Measurements from ENCODE around the gene PDIA5.
A peak's percentile ranks its signal among the peaks of the same experiment; 100 is the strongest.

Gene PDIA5

GRCh38 chr3:123072152-123072551, 5.3 kb downstream of the PDIA5 start:
- DNase-seq = peak; percentile 75

DNA sequence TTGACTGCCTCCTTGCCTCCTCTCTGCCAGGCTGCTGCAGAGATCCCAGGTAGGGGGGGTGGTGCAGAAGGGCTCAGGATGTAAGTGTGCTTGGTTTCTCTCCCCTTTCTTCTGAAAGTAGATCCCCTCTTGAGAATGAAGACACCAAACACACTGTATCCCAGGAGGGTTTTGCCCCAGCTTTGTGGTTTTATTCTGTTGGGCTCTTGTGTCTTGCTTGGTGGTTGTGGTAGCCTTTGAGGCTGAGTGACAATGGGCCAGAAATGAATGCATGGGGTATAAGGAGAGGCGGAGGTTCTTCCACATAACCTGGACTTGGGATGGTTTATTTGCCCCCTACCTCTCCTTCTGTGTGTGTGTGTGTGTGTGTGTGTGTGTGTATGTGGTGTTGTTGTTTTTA, 5.7 kb downstream of the PDIA5 start:
- peak; percentile 13 for DNase-seq

GRCh38 chr3:123075359-123075758, 8.5 kb downstream of the PDIA5 start:
- DNase-seq = no peak

DNA sequence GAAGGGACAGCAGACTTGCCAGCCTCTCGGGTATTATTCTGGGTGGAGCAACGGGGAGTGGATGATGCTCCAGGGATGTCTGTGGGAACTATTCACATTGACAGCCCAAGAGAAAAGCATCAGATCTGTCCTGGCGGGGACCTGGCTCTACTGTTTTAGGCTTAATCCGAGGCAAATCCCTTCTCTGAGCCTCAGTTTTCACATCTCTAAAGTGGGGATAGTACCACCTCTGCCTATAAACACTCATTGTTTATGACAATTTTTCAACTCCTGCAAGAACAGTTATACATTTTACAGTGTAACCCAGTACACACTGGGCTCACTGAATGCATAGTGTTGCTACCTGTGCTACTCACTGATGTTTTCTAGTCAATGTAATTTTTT, 9.3 kb downstream of the PDIA5 start:
- no peak for DNase-seq

DNA sequence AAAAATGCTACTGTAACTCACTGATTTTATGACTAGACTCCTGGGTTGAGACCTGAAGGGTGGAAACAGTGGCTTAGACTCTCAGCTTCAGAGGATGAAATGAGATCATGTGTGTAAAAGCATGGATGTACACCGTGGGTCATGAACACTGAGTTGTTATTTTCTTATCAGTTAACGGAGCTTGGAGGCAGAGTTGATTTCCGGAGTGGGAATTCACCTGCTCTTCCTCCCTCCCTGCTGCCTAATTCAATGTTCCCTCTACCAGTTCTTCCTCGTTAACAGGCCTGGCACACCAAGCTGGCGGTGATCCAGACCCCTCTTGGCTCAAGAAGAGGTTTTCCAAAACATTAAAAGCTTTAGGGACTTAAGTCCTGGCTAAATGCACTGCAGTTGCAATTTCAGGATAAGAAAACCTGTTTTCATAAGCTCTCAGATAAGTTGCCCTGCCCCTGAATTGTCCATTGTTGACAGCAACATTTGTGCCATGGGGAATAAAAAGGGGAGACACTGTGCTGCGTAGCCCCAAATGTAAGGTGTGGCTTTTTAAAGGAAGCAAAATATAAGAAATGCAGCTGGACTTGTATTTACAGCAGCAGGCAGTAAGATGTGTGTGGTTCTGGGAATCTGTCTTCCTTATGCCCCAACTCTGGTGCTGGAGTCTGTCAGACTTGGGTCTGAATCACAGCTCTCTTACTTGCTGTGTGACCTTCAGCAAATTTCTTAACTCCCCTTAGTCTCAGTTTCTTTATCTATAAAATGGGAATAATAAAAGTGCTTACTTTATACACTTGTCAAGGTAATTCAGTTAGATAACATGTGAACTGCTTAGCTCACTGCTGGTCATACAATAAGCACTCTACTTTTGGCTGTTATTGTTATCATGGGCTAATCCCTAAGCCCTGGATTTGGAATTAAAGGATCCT, 9.9 kb downstream of the PDIA5 start:
- peak; percentile 21 for DNase-seq

GRCh38 chr3:123078101-123078500, 11.3 kb downstream of the PDIA5 start:
- no peak for DNase-seq

- peak; percentile 73 for DNase-seq
These were observed 14.2 kb downstream of the PDIA5 start for GRCh38 chr3:123080864-123081562.

DNA sequence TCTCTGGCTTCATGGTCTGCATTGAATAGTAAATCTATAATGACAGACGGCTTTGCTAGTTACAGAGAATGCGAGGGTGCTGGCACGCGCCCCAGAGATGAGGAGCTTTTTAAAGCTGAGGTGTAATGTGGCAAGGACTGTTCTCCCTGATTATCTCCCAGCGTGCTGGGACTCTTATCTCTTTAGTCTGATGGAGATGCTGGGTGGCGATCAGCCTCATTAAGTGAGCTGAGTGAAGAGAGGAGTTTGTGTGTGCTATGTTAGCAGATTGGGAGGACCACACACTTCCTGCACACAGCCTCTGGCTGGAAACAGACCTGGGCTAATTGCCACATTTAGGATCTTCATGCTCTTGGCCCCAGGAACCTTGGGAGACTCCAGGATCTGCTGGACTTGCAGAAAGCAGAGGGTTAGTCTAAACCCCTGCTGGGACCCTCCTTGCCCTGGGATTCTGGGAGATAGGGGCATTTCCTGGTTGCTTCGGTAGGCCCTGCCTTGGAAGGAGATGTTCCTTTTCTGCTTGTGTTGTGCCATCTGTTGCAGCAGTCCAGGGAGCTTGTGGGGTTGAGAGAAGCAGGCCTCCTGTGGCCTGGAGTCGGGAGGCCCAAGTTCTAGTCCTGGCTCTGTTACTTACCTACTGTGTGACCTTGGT, 15.0 kb downstream of the PDIA5 start:
- peak; percentile 63 for DNase-seq

DNA sequence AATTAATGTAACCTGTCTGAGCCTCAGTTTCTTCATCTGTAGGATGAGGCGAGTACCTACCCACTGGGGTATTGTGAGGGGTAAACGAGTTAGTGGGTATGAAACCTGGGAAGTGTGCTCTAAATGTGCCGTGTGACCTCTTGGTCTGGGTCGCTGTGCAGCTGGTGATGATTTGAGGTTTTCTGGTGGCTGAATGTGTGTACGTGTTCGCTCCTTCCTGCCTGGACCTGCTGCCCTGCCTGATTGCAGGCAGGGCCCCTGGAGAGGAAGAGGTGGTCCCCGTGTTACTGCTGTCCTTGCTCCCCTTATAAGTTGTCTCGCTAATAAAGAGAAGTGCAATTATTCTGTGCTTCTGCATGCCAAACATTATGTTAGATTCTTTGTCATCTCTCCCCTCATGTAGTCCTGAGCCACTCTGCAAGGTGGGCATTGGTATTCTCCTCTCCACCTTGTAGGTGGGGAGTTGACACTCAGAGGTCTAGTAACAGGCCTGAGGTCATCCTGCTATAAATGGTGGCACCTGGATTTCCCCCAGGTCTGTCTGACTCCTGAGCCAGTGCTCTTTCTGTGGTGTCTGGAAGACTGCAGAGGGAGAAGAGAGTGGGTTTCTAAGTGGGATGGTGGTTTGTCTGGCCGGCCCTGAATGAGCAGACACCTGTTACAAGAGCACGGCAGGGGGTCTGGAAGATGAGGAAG, 15.7 kb downstream of the PDIA5 start:
- peak; percentile 63 for DNase-seq

GRCh38 chr3:123083383-123084124, 16.7 kb downstream of the PDIA5 start:
- DNase-seq = peak; percentile 7

GRCh38 chr3:123084192-123084591, 17.4 kb downstream of the PDIA5 start:
- DNase-seq = peak; percentile 18

GRCh38 chr3:123084738-123085237, 18.0 kb downstream of the PDIA5 start:
- peak; percentile 49 for DNase-seq

GRCh38 chr3:123085293-123085931, 18.6 kb downstream of the PDIA5 start:
- DNase-seq = peak; percentile 68

GRCh38 chr3:123085932-123086627, 19.3 kb downstream of the PDIA5 start:
- no peak for DNase-seq

DNA sequence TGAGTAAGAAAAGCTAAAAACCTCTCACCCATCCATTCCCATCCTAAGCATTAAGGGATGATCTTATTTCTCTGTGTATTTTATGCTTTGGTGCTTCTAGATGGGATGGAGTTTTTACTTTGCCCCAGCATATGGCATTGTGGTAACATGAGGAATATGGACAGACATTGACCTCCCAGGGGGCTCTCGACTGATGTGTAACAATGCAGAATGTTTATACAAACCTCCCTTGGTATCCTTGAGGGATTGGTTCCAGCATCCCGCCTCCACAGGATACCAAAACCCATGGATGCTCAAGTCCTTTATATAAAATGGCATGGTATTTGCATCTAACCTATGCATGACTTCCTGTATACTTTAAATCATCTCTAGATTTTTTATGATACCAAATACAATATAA, 21.6 kb downstream of the PDIA5 start:
- no peak for DNase-seq

DNA sequence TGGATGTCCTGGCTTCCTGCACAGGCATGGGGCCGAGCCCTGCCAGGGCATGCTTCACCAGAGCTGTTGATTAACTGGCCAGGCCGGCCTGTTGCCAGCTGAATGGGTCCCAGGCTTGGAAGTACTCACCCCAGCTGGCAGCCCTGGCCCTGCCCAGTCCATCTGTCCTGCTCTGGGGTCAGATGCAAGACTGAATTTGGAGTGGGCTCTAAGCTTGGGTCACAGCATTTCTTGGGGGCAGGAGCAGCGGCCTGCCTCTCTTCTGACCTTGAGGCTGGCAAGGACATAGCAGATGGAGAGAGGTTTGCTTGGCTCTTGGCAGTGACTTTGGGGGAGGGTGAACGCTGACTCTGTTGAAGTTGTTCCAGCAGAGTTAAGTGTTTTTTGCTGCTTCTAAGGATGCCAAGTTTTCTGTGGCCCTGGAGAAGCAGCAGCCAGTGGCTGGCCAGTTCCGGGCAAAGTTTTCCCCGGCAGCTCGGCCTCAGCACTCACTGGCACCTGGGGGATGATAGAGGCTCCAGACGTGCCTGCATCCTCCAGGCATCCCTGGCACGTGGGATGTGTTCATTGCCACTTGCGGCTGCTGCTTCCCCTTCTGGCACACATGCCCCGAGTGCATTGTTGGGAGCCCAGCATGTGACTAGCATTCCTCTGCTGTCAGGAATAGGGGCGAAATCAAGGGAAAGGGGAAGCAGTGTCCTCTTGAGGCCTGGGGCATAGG, 22.9 kb downstream of the PDIA5 start:
- DNase-seq = no peak

- DNase-seq = no peak
These were observed 24.1 kb downstream of the PDIA5 start for GRCh38 chr3:123090728-123091531.

GRCh38 chr3:123092243-123092642, 25.4 kb downstream of the PDIA5 start:
- no peak for DNase-seq

GRCh38 chr3:123093696-123094095, 26.9 kb downstream of the PDIA5 start:
- DNase-seq = no peak

Data from hematopoietic multipotent progenitor cell treated with erythropoietin and hydrocortisone succinate and interleukin-3 and kit ligand, for 4 days (in vitro differentiated cells).